Stimulated activated CD8-positive, alpha-beta memory T cell treated with anti-CD3 and anti-CD28 coated beads, Interleukin-12 subunit alpha, Interleukin-12 subunit beta, amount 100 ng/mL, for 24 hours (primary cell): ENCODE data around the gene DNAAF2.
"Not testable (repeated sequence)": the region's sequence is repeated elsewhere in the genome, so short reads cannot be mapped to it uniquely, and the experiment has no call there.

ENCODE experiments used
- DNase-seq: peaks from one replicate; pipeline ENCODE4 v3.0.0-alpha.2; 2020; ENCODE audit errors: extremely low read depth

The DNAAF2 gene

GRCh38 chr14:49584981-49585640, 49.9 kb downstream of the DNAAF2 start:
- DNase-seq = not testable (repeated sequence)

- no peak for DNase-seq
Measured at GRCh38 chr14:49584058-49584457, 51.0 kb downstream of the DNAAF2 start.

- no peak for DNase-seq
Measured at GRCh38 chr14:49583629-49584028, 51.4 kb downstream of the DNAAF2 start.

GRCh38 chr14:49582113-49582977, 52.7 kb downstream of the DNAAF2 start:
- no peak for DNase-seq

GRCh38 chr14:49581209-49582112, 53.6 kb downstream of the DNAAF2 start:
- DNase-seq = no peak

DNA sequence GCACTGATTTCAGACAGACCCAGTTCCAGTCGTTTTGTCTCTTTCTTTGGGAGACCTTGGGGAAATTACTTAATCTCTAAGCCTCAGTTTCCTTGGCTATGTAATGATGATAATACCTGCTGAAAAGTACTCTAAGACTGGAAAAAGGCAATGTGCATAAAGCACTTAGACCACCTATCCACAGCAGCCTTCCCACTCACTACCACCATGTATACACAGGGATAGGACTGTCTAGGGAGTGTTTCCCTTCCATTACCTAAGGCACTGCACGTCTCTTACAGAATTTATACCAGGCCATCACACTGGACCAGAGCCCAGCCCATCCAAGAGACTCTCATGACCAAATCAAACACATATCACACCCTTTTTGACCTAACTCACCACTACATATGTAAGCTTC, 55.2 kb downstream of the DNAAF2 start:
- DNase-seq = no peak

- no peak for DNase-seq
Measured at GRCh38 chr14:49578141-49578540, 56.9 kb downstream of the DNAAF2 start.
